Measurements from ENCODE around the gene GSTA1.
"Not testable (repeated sequence)": the region's sequence is repeated elsewhere in the genome, so short reads cannot be mapped to it uniquely, and the experiment has no call there.

GRCh38 chr6:52747301-52747700 lies 56.3 kb downstream of the GSTA1 start:
- TF ChIP-seq CTCF (IDR thresholded peaks at IDR 0.05; ENCODE audit: poor library complexity); EZH2phosphoT487 (IDR thresholded peaks at IDR 0.05; ENCODE audit: low read depth, severe bottlenecking, unreplicated experiment); EZH2 (IDR thresholded peaks at IDR 0.05; ENCODE audit: borderline replicate concordance): not testable (repeated sequence)

Data from hepatocyte (in vitro differentiated cells).